ENCODE results near the gene TNS1.

- no peak for TF ChIP-seq CTCF (IDR thresholded peaks at IDR 0.05)
- no peak for TF ChIP-seq ZNF263 (CRISPR knock-in tag; IDR thresholded peaks at IDR 0.05; ENCODE audit: low read depth)
- no peak for TF ChIP-seq ZNF232 (CRISPR knock-in tag; IDR thresholded peaks at IDR 0.05)
- TF ChIP-seq E2F1 (CRISPR knock-in tag; IDR thresholded peaks at IDR 0.05): no peak
- no peak for TF ChIP-seq HMGXB4 (CRISPR knock-in tag; IDR thresholded peaks at IDR 0.05)
- no peak for TF ChIP-seq E2F5 (CRISPR knock-in tag; IDR thresholded peaks at IDR 0.05)
- TF ChIP-seq ATF2 (CRISPR knock-in tag; IDR thresholded peaks at IDR 0.05; ENCODE audit: borderline replicate concordance, low read depth): no peak
These were observed 33.2 kb downstream of the TNS1 start for GRCh38 chr2:217969588-217969987.

Measured in WTC11 (cell line).